ENCODE data around the gene MYBPH. TPM values are rescaled to one million over a fixed set of nuclear protein-coding genes. Genes with fewer than 3 reads are reported as not detected.
A peak's percentile ranks its signal among the peaks of the same experiment; 100 is the strongest.

Gene MYBPH
- total RNA-seq, 1 donor from 2014 or later, result not detected

DNA sequence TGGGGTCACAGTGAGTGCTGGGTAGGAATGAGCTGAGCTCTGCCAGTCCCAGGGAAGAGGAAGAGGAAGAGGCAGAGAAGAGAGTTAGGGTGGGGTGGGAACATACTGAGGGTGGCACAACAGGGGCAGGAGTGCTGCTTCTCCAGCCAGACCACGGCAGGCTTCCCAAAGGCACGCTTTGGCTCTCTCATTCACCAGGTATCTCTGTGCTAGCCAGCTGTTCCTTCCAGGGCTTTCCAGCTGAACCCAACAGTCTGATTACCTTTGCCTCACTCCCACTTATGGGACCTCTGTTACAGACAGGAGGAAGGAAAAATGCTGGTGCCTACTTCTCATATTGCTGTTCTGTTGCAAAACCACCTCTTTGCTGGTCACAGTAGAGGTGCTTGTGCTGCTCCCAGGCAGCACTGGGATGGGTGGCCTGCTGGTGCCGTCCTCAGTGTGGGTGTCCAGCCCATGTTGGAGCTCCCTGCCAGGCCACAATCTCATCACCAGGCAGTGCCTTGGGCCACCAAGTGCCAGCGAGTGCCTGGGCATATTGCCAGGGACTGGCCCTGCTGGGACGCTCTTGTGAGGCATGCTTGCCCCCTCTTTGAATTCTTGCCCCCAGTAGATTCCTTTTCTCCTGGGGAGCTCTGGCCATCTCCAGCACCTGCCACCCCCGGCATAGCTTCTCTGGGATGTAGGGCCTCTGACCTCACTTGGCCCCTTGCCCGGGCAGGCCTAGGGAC is 46.0 kb downstream of the MYBPH start:
- no peak overlapping the region for H3K9ac ChIP-seq (ENCODE audit: low read length)
- H3K4me1 Mint-ChIP-seq (ENCODE audit: low read depth, unreplicated experiment), result peaks cover 23% of the 10 kb centered on the region
- no peak overlapping the region for H3K27ac Mint-ChIP-seq (ENCODE audit: unreplicated experiment)
- DNase-seq (ENCODE audit: low read depth), result no peak
- no peaks in the 10 kb centered on the region for H3K79me2 ChIP-seq (ENCODE audit: insufficient read depth, low read length)
- peaks cover 10% of the 10 kb centered on the region for H4K20me1 ChIP-seq (ENCODE audit: insufficient read depth, low read length)
- no peaks in the 10 kb centered on the region for H3K36me3 ChIP-seq (ENCODE audit: insufficient read depth, low read length)
- peaks cover 11% of the 10 kb centered on the region for H3K4me1 ChIP-seq (ENCODE audit: insufficient read depth, low read length)
- H3K9me3 ChIP-seq (ENCODE audit: insufficient read depth, low read depth, low read length), result no peaks in the 10 kb centered on the region
- TF ChIP-seq, protein P1, sequence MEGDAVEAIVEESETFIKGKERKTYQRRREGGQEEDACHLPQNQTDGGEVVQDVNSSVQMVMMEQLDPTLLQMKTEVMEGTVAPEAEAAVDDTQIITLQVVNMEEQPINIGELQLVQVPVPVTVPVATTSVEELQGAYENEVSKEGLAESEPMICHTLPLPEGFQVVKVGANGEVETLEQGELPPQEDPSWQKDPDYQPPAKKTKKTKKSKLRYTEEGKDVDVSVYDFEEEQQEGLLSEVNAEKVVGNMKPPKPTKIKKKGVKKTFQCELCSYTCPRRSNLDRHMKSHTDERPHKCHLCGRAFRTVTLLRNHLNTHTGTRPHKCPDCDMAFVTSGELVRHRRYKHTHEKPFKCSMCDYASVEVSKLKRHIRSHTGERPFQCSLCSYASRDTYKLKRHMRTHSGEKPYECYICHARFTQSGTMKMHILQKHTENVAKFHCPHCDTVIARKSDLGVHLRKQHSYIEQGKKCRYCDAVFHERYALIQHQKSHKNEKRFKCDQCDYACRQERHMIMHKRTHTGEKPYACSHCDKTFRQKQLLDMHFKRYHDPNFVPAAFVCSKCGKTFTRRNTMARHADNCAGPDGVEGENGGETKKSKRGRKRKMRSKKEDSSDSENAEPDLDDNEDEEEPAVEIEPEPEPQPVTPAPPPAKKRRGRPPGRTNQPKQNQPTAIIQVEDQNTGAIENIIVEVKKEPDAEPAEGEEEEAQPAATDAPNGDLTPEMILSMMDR (IDR thresholded peaks at IDR 0.05; ENCODE audit: insufficient read depth, low read depth, low read length), result no peak
- no peak for TF ChIP-seq EZH2 (IDR thresholded peaks at IDR 0.05; ENCODE audit: insufficient read depth, low read length)
- peaks cover 32% of the 10 kb centered on the region for H3K27me3 Mint-ChIP-seq (ENCODE audit: low read depth, unreplicated experiment)
- H2AFZ ChIP-seq (ENCODE audit: low read depth, low read length), result no peak overlapping the region
- peaks cover 3% of the 10 kb centered on the region for H3K36me3 Mint-ChIP-seq (ENCODE audit: low read depth, unreplicated experiment)
- H3K9me3 Mint-ChIP-seq (ENCODE audit: unreplicated experiment), result no peaks in the 10 kb centered on the region
- peak overlapping the region; percentile 12 for H3K4me2 ChIP-seq (ENCODE audit: low read length)
- peaks cover under 1% of the 10 kb centered on the region for H3K27me3 ChIP-seq (ENCODE audit: insufficient read depth, low read length)
- no peak overlapping the region for H3K4me3 Mint-ChIP-seq (ENCODE audit: unreplicated experiment)
- FAIRE-seq, result no peak
- H3K27ac ChIP-seq (ENCODE audit: low read depth, low read length), result no peak overlapping the region
- no peak overlapping the region for H3K4me3 ChIP-seq (ENCODE audit: insufficient read depth, low read depth, low read length)

DNA sequence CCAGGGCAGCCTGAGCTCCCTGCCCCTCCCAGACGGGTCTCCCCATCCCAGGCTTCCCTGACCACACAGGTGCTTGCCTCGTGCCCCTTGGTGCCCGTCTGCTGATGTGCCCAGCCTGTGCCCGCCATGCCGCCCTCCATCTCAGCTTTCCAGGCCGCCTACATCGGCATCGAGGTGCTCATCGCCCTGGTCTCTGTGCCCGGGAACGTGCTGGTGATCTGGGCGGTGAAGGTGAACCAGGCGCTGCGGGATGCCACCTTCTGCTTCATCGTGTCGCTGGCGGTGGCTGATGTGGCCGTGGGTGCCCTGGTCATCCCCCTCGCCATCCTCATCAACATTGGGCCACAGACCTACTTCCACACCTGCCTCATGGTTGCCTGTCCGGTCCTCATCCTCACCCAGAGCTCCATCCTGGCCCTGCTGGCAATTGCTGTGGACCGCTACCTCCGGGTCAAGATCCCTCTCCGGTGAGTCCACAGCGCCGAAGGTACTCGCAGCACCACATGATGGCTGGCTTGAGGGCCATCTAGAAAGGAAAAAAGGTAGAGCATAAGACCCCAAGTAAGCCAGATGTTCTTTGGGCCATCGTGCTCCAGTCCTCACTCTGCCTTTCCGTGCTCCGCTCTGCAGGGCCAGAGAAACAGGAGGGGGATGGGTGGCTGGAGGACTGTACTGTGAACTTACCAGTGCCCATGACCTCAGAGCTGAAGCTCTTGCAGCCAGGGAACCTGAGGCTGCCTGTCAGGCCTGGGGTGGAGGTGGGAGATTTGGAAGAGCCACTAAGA is 46.7 kb downstream of the MYBPH start:
- H3K4me2 ChIP-seq (ENCODE audit: low read length), result peak overlapping the region; percentile 88
- peaks cover 3% of the 10 kb centered on the region for H3K36me3 Mint-ChIP-seq (ENCODE audit: low read depth, unreplicated experiment)
- peaks cover 10% of the 10 kb centered on the region for H4K20me1 ChIP-seq (ENCODE audit: insufficient read depth, low read length)
- TF ChIP-seq EZH2 (IDR thresholded peaks at IDR 0.05; ENCODE audit: insufficient read depth, low read length), result no peak
- TF ChIP-seq, protein P1 (IDR thresholded peaks at IDR 0.05; ENCODE audit: insufficient read depth, low read depth, low read length), result no peak
- FAIRE-seq, result no peak
- H3K9ac ChIP-seq (ENCODE audit: low read length), result peak overlapping the region; percentile 12
- H2AFZ ChIP-seq (ENCODE audit: low read depth, low read length), result no peak overlapping the region
- peaks cover 40% of the 10 kb centered on the region for H3K27me3 Mint-ChIP-seq (ENCODE audit: low read depth, unreplicated experiment)
- no peaks in the 10 kb centered on the region for H3K36me3 ChIP-seq (ENCODE audit: insufficient read depth, low read length)
- no peaks in the 10 kb centered on the region for H3K79me2 ChIP-seq (ENCODE audit: insufficient read depth, low read length)
- no peak overlapping the region for H3K27ac Mint-ChIP-seq (ENCODE audit: unreplicated experiment)
- peak overlapping the region; percentile 61 for H3K4me3 ChIP-seq (ENCODE audit: insufficient read depth, low read depth, low read length)
- peaks cover 19% of the 10 kb centered on the region for H3K4me1 Mint-ChIP-seq (ENCODE audit: low read depth, unreplicated experiment)
- H3K9me3 Mint-ChIP-seq (ENCODE audit: unreplicated experiment), result no peaks in the 10 kb centered on the region
- H3K4me3 Mint-ChIP-seq (ENCODE audit: unreplicated experiment), result peak overlapping the region; percentile 12
- H3K4me1 ChIP-seq (ENCODE audit: insufficient read depth, low read length), result peaks cover 11% of the 10 kb centered on the region
- H3K27me3 ChIP-seq (ENCODE audit: insufficient read depth, low read length), result peaks cover 4% of the 10 kb centered on the region
- DNase-seq (ENCODE audit: low read depth), result no peak
- no peaks in the 10 kb centered on the region for H3K9me3 ChIP-seq (ENCODE audit: insufficient read depth, low read depth, low read length)
- H3K27ac ChIP-seq (ENCODE audit: low read depth, low read length), result no peak overlapping the region

All from astrocyte (in vitro differentiated cells and primary cell).